Peyer's patch (tissue), 4 donors: ENCODE data around the gene SUMO3.
A peak's percentile ranks its signal among the peaks of the same experiment; 100 is the strongest.

Experiments
- POLR2A ChIP-seq, 2 donors: fragments of 450-650 bp; IDR thresholded peaks; one replicate each; pipeline ENCODE4 v1.5.1; 2017; ENCODE audit warnings: antibody characterized with exemption in 2 of 2, mild to moderate bottlenecking in 2 of 2, moderate library complexity in 2 of 2
- TF ChIP-seq, protein P1 (sequence below), 6 experiments: fragments of 450-650 bp in 4 of 6; fragments of 200-600 bp in 2 of 6; sonication (generic) in 1 of 6; IDR thresholded peaks; one replicate each; pipeline ENCODE4 v1.5.1; 2017 to 2019; ENCODE audit warnings: antibody characterized with exemption in 6 of 6, mild to moderate bottlenecking in 3 of 6, moderate library complexity in 1 of 6

GRCh38 chr21:44800971-44801467 lies 16.8 kb downstream of the SUMO3 start:
- TF ChIP-seq POLR2A (IDR thresholded peaks at IDR 0.05), result no peak
- TF ChIP-seq, protein P1, sequence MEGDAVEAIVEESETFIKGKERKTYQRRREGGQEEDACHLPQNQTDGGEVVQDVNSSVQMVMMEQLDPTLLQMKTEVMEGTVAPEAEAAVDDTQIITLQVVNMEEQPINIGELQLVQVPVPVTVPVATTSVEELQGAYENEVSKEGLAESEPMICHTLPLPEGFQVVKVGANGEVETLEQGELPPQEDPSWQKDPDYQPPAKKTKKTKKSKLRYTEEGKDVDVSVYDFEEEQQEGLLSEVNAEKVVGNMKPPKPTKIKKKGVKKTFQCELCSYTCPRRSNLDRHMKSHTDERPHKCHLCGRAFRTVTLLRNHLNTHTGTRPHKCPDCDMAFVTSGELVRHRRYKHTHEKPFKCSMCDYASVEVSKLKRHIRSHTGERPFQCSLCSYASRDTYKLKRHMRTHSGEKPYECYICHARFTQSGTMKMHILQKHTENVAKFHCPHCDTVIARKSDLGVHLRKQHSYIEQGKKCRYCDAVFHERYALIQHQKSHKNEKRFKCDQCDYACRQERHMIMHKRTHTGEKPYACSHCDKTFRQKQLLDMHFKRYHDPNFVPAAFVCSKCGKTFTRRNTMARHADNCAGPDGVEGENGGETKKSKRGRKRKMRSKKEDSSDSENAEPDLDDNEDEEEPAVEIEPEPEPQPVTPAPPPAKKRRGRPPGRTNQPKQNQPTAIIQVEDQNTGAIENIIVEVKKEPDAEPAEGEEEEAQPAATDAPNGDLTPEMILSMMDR (IDR thresholded peaks at IDR 0.05), result peak; percentile 19 to 54 (median 42)
